ENCODE measurements around the gene RBCK1.
"Not testable (repeated sequence)": the region's sequence is repeated elsewhere in the genome, so short reads cannot be mapped to it uniquely, and the experiment has no call there.

Gene RBCK1

GRCh38 chr20:440148-440547 is 32.0 kb downstream of the RBCK1 start:
- DNase-seq = no peak

GRCh38 chr20:440636-441035 is 32.5 kb downstream of the RBCK1 start:
- no peak for DNase-seq

- no peak for DNase-seq
Measured at GRCh38 chr20:443223-443775, 35.2 kb downstream of the RBCK1 start.

GRCh38 chr20:444117-444516 is 36.0 kb downstream of the RBCK1 start:
- no peak for DNase-seq

- DNase-seq = no peak
Measured at GRCh38 chr20:444862-445426, 36.8 kb downstream of the RBCK1 start.

GRCh38 chr20:445514-446336 is 37.6 kb downstream of the RBCK1 start:
- DNase-seq = no peak

- DNase-seq = not testable (repeated sequence)
Measured at GRCh38 chr20:452021-452420, 43.9 kb downstream of the RBCK1 start.

- DNase-seq = no peak
Measured at GRCh38 chr20:454951-455350, 46.9 kb downstream of the RBCK1 start.

GRCh38 chr20:458776-459175 is 50.7 kb downstream of the RBCK1 start:
- DNase-seq = no peak

- no peak for DNase-seq
Measured at GRCh38 chr20:460180-460579, 52.1 kb downstream of the RBCK1 start.

GRCh38 chr20:460707-461106 is 52.6 kb downstream of the RBCK1 start:
- DNase-seq = no peak

- peak; percentile 31 for DNase-seq
Measured at GRCh38 chr20:461254-462198, 53.4 kb downstream of the RBCK1 start.

- DNase-seq = peak; percentile 89
Measured at GRCh38 chr20:462199-462991, 54.3 kb downstream of the RBCK1 start, which contains the start of gene TBC1D20. Gene TBC1D20, minus strand, starts transcription at chr20:462533. Its CDS starts 128 bp downstream, at chr20:462405.

- DNase-seq = no peak
Measured at GRCh38 chr20:467755-468154, 59.7 kb downstream of the RBCK1 start.

- DNase-seq = no peak
Measured at GRCh38 chr20:469746-470490, 61.8 kb downstream of the RBCK1 start.

GRCh38 chr20:472137-472846 is 64.2 kb downstream of the RBCK1 start:
- no peak for DNase-seq

GRCh38 chr20:472889-473292 is 64.8 kb downstream of the RBCK1 start:
- no peak for DNase-seq

GRCh38 chr20:474581-474980 is 66.5 kb downstream of the RBCK1 start:
- no peak for DNase-seq

GRCh38 chr20:475463-476357 is 67.6 kb downstream of the RBCK1 start:
- no peak for DNase-seq

All from NCI-H510A (cell line).